Measurements from ENCODE around the gene TRAPPC2L. TPM values are rescaled to one million over a fixed set of nuclear protein-coding genes. Genes with fewer than 3 reads are reported as not detected.

TRAPPC2L gene
- total RNA-seq, 1 experiment from 2014 or later, result 82.0 TPM

GRCh38 chr16:88828711-88829110 lies 28.2 kb upstream of the TRAPPC2L start:
- TF ChIP-seq ZNF396 (CRISPR knock-in tag; IDR thresholded peaks at IDR 0.05; ENCODE audit: borderline replicate concordance), result no peak
- TF ChIP-seq, protein P1, sequence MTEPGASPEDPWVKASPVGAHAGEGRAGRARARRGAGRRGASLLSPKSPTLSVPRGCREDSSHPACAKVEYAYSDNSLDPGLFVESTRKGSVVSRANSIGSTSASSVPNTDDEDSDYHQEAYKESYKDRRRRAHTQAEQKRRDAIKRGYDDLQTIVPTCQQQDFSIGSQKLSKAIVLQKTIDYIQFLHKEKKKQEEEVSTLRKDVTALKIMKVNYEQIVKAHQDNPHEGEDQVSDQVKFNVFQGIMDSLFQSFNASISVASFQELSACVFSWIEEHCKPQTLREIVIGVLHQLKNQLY (CRISPR knock-in tag; IDR thresholded peaks at IDR 0.05), result no peak
- no peak for TF ChIP-seq NFYB (CRISPR knock-in tag; conservative IDR thresholded peaks at IDR 0.05; ENCODE audit: low read depth)
- TF ChIP-seq, protein P2, sequence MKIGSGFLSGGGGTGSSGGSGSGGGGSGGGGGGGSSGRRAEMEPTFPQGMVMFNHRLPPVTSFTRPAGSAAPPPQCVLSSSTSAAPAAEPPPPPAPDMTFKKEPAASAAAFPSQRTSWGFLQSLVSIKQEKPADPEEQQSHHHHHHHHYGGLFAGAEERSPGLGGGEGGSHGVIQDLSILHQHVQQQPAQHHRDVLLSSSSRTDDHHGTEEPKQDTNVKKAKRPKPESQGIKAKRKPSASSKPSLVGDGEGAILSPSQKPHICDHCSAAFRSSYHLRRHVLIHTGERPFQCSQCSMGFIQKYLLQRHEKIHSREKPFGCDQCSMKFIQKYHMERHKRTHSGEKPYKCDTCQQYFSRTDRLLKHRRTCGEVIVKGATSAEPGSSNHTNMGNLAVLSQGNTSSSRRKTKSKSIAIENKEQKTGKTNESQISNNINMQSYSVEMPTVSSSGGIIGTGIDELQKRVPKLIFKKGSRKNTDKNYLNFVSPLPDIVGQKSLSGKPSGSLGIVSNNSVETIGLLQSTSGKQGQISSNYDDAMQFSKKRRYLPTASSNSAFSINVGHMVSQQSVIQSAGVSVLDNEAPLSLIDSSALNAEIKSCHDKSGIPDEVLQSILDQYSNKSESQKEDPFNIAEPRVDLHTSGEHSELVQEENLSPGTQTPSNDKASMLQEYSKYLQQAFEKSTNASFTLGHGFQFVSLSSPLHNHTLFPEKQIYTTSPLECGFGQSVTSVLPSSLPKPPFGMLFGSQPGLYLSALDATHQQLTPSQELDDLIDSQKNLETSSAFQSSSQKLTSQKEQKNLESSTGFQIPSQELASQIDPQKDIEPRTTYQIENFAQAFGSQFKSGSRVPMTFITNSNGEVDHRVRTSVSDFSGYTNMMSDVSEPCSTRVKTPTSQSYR (CRISPR knock-in tag; IDR thresholded peaks at IDR 0.05), result no peak
- no peaks in the 10 kb centered on the region for H3K27me3 Mint-ChIP-seq (ENCODE audit: low read depth)
- POLR2A ChIA-PET, result no interaction called here
- H3K4me1 Mint-ChIP-seq, result no peaks in the 10 kb centered on the region
- ATAC-seq (no peak), DNase-seq (ENCODE audit: low spot score) (no peak)
- no peaks in the 10 kb centered on the region for H3K36me3 Mint-ChIP-seq
- H3K4me3 Mint-ChIP-seq, result no peak overlapping the region
- CTCF ChIA-PET, result interaction anchor here (1.2 to 1.4 kb wide), 2 partner anchors 29 to 92 kb away, joined by 3 to 8 read pairs; no protein-coding TSS in a partner anchor
- no peak overlapping the region for H3K27ac Mint-ChIP-seq
- no peaks in the 10 kb centered on the region for H3K9me3 Mint-ChIP-seq

DNA sequence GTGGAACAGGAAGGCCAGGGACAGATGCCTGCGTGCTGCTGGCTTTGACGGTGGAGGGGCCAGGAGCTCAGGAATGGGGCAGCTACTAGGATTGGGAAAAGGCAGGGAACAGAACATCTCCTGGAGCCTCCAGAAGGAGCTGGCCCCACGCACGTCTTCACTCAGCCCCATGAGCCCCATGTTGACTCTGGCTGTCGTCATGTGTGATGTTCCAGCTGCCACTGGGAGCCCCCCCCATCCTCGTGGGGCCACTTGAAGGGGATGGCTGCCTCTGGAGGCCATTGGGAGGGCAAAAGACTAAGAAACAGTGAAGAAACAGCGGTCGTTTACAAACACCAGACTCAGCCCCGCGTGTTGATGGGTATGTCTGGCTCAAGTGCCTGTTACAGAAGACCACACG lies 26.7 kb upstream of the TRAPPC2L start:
- Mint-ChIP-seq H3K4me1 (no peaks in the 10 kb centered on the region), H3K27ac (peak overlapping the region; percentile 41), H3K36me3 (peaks cover 1% of the 10 kb centered on the region; the same call in 1 of the 2 replicates), H3K27me3 (ENCODE audit: low read depth) (no peaks in the 10 kb centered on the region), H3K9me3 (no peaks in the 10 kb centered on the region), H3K4me3 (no peak overlapping the region)
- DNase-seq (ENCODE audit: low spot score), result no peak
- no peak for ATAC-seq
- ChIA-PET CTCF (interaction anchor here (0.7 to 1.3 kb wide), 3 partner anchors 93 to 337 kb away, joined by 6 read pairs; no protein-coding TSS in a partner anchor), POLR2A (interaction anchor here (0.6 to 0.7 kb wide), 2 partner anchors 18 to 228 kb away, joined by 3 to 4 read pairs; no protein-coding TSS in a partner anchor)
- TF ChIP-seq ATF1 (CRISPR knock-in tag; IDR thresholded peaks at IDR 0.05) (no peak), NFYB (CRISPR knock-in tag; conservative IDR thresholded peaks at IDR 0.05; ENCODE audit: low read depth) (no peak), TEAD4 (CRISPR knock-in tag; IDR thresholded peaks at IDR 0.05) (no peak), CBFB (CRISPR knock-in tag; IDR thresholded peaks at IDR 0.05; ENCODE audit: low read depth) (no peak), MYBL2 (CRISPR knock-in tag; IDR thresholded peaks at IDR 0.05) (no peak), OVOL2 (CRISPR knock-in tag; IDR thresholded peaks at IDR 0.05; ENCODE audit: borderline replicate concordance) (no peak), ZNF671 (CRISPR knock-in tag; IDR thresholded peaks at IDR 0.05) (no peak), ETV6 (CRISPR knock-in tag; IDR thresholded peaks at IDR 0.05) (no peak), FOXK1 (CRISPR knock-in tag; IDR thresholded peaks at IDR 0.05) (no peak)
- TF ChIP-seq, protein P3, sequence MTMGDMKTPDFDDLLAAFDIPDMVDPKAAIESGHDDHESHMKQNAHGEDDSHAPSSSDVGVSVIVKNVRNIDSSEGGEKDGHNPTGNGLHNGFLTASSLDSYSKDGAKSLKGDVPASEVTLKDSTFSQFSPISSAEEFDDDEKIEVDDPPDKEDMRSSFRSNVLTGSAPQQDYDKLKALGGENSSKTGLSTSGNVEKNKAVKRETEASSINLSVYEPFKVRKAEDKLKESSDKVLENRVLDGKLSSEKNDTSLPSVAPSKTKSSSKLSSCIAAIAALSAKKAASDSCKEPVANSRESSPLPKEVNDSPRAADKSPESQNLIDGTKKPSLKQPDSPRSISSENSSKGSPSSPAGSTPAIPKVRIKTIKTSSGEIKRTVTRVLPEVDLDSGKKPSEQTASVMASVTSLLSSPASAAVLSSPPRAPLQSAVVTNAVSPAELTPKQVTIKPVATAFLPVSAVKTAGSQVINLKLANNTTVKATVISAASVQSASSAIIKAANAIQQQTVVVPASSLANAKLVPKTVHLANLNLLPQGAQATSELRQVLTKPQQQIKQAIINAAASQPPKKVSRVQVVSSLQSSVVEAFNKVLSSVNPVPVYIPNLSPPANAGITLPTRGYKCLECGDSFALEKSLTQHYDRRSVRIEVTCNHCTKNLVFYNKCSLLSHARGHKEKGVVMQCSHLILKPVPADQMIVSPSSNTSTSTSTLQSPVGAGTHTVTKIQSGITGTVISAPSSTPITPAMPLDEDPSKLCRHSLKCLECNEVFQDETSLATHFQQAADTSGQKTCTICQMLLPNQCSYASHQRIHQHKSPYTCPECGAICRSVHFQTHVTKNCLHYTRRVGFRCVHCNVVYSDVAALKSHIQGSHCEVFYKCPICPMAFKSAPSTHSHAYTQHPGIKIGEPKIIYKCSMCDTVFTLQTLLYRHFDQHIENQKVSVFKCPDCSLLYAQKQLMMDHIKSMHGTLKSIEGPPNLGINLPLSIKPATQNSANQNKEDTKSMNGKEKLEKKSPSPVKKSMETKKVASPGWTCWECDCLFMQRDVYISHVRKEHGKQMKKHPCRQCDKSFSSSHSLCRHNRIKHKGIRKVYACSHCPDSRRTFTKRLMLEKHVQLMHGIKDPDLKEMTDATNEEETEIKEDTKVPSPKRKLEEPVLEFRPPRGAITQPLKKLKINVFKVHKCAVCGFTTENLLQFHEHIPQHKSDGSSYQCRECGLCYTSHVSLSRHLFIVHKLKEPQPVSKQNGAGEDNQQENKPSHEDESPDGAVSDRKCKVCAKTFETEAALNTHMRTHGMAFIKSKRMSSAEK (CRISPR knock-in tag; IDR thresholded peaks at IDR 0.05; ENCODE audit: borderline replicate concordance), result no peak
- TF ChIP-seq, protein P4, sequence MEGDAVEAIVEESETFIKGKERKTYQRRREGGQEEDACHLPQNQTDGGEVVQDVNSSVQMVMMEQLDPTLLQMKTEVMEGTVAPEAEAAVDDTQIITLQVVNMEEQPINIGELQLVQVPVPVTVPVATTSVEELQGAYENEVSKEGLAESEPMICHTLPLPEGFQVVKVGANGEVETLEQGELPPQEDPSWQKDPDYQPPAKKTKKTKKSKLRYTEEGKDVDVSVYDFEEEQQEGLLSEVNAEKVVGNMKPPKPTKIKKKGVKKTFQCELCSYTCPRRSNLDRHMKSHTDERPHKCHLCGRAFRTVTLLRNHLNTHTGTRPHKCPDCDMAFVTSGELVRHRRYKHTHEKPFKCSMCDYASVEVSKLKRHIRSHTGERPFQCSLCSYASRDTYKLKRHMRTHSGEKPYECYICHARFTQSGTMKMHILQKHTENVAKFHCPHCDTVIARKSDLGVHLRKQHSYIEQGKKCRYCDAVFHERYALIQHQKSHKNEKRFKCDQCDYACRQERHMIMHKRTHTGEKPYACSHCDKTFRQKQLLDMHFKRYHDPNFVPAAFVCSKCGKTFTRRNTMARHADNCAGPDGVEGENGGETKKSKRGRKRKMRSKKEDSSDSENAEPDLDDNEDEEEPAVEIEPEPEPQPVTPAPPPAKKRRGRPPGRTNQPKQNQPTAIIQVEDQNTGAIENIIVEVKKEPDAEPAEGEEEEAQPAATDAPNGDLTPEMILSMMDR (IDR thresholded peaks at IDR 0.05), result no peak
- TF ChIP-seq, protein P5, sequence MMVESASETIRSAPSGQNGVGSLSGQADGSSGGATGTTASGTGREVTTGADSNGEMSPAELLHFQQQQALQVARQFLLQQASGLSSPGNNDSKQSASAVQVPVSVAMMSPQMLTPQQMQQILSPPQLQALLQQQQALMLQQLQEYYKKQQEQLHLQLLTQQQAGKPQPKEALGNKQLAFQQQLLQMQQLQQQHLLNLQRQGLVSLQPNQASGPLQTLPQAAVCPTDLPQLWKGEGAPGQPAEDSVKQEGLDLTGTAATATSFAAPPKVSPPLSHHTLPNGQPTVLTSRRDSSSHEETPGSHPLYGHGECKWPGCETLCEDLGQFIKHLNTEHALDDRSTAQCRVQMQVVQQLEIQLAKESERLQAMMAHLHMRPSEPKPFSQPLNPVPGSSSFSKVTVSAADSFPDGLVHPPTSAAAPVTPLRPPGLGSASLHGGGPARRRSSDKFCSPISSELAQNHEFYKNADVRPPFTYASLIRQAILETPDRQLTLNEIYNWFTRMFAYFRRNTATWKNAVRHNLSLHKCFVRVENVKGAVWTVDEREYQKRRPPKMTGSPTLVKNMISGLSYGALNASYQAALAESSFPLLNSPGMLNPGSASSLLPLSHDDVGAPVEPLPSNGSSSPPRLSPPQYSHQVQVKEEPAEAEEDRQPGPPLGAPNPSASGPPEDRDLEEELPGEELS (CRISPR knock-in tag; IDR thresholded peaks at IDR 0.05), result no peak

Measured in WTC11 (cell line).